HG03354 (cell line): Measurements from ENCODE around the gene FHIT.

Source experiments
- ATAC-seq: cut with Tn5 transposase; IDR thresholded peaks from one replicate; pipeline ENCODE4 v1.9.1; 2021; ENCODE audit warnings: mild to moderate bottlenecking; ENCODE audit not compliant: unreplicated experiment, poor library complexity, severe bottlenecking

The FHIT gene

GRCh38 chr3:60967141-60967540 is 284.1 kb downstream of the FHIT start:
- ATAC-seq = no peak

- ATAC-seq = no peak
Measured at GRCh38 chr3:60957541-60957940, 293.7 kb downstream of the FHIT start.

GRCh38 chr3:60956729-60957128 is 294.5 kb downstream of the FHIT start:
- no peak for ATAC-seq

GRCh38 chr3:60955034-60955433 is 296.2 kb downstream of the FHIT start:
- ATAC-seq = no peak

- ATAC-seq = no peak
Measured at GRCh38 chr3:60954048-60954447, 297.2 kb downstream of the FHIT start.

- no peak for ATAC-seq
Measured at GRCh38 chr3:60953351-60953750, 297.9 kb downstream of the FHIT start.

- no peak for ATAC-seq
Measured at GRCh38 chr3:60952055-60952454, 299.2 kb downstream of the FHIT start.

GRCh38 chr3:60949146-60949545 is 302.1 kb downstream of the FHIT start:
- ATAC-seq = no peak

GRCh38 chr3:60948488-60948887 is 302.8 kb downstream of the FHIT start:
- ATAC-seq = no peak

GRCh38 chr3:60935709-60936108 is 315.5 kb downstream of the FHIT start:
- no peak for ATAC-seq

GRCh38 chr3:60933824-60934223 is 317.4 kb downstream of the FHIT start:
- no peak for ATAC-seq

GRCh38 chr3:60932643-60933042 is 318.6 kb downstream of the FHIT start:
- no peak for ATAC-seq

- no peak for ATAC-seq
Measured at GRCh38 chr3:60932170-60932569, 319.1 kb downstream of the FHIT start.

GRCh38 chr3:60931452-60931851 is 319.8 kb downstream of the FHIT start:
- ATAC-seq = no peak

- no peak for ATAC-seq
Measured at GRCh38 chr3:60920519-60920918, 330.7 kb downstream of the FHIT start.

- no peak for ATAC-seq
Measured at GRCh38 chr3:60919296-60919695, 332.0 kb downstream of the FHIT start.

GRCh38 chr3:60917141-60917540 is 334.1 kb downstream of the FHIT start:
- no peak for ATAC-seq

GRCh38 chr3:60916546-60916945 is 334.7 kb downstream of the FHIT start:
- no peak for ATAC-seq

- no peak for ATAC-seq
Measured at GRCh38 chr3:60913474-60913873, 337.8 kb downstream of the FHIT start.

GRCh38 chr3:60912876-60913275 is 338.4 kb downstream of the FHIT start:
- ATAC-seq = no peak

GRCh38 chr3:60912142-60912541 is 339.1 kb downstream of the FHIT start:
- no peak for ATAC-seq

GRCh38 chr3:60909526-60909925 is 341.7 kb downstream of the FHIT start:
- ATAC-seq = no peak

- ATAC-seq = no peak
Measured at GRCh38 chr3:60906283-60906682, 345.0 kb downstream of the FHIT start.
